ENCODE results near the gene ANO1. TPM values are rescaled to one million over a fixed set of nuclear protein-coding genes. Genes with fewer than 3 reads are reported as not detected.
"Not testable (repeated sequence)": the region's sequence is repeated elsewhere in the genome, so short reads cannot be mapped to it uniquely, and the experiment has no call there.

Gene ANO1
- polyA plus RNA-seq, 3 donors = 12.5 to 14.7 (median 12.7) TPM

DNA sequence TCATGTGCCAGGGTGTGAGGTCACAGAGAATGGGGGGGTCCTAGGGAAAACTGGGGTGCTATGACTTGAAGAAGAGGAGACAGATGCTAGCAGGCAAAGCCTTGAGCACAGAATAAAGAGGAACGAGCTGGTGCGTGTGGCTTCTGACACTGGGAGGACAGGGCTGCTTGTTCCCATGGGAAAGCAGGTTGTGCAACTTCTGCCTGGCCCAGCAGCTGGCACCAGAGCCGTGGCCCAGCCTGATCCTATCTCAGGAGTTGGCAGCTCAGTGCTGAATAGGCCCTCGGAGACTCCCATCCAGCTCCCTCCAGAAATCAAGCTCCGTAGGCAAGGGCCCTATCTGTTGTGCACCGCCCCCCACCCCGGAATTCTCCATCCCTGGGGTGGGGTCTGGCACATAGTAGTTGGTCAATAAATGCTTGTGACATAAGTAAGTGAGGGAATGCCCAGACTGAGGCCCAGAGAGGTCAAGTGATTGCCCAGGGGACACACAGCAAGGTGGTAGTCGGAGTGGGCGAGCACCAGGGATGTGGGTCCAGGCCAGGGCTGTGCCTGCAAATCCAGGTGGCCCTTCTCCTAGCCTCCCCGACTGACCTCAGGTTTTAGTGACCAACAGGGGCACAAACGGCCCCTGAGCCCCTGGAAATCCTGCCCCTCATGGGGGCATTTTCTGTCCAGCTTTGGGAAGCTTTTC is 105.5 kb downstream of the ANO1 start:
- no peak for DNase-seq (ENCODE audit: low read depth in 3 of 3, low spot score in 2 of 3)

DNA sequence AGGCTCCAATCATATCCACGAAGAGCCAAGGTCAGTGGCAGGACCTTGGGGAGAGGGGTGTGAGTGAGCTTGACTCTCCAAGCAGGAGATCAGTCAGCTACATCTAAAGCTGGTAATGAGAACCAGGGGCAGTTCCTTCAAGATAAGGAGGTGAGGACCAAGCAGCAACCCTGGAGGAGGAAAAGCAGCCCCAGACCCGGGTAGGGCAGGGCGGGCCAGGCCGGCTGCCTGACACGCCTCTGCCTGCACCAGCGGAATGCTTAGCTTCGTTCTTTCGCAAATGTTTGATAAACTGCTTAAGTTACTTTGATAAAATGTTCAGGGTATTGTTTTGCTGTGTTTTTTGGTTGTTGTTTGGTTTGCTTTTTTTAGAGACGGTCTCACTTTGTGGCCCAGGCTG is 106.3 kb downstream of the ANO1 start:
- DNase-seq (ENCODE audit: low read depth in 3 of 3, low spot score in 2 of 3) = no peak

DNA sequence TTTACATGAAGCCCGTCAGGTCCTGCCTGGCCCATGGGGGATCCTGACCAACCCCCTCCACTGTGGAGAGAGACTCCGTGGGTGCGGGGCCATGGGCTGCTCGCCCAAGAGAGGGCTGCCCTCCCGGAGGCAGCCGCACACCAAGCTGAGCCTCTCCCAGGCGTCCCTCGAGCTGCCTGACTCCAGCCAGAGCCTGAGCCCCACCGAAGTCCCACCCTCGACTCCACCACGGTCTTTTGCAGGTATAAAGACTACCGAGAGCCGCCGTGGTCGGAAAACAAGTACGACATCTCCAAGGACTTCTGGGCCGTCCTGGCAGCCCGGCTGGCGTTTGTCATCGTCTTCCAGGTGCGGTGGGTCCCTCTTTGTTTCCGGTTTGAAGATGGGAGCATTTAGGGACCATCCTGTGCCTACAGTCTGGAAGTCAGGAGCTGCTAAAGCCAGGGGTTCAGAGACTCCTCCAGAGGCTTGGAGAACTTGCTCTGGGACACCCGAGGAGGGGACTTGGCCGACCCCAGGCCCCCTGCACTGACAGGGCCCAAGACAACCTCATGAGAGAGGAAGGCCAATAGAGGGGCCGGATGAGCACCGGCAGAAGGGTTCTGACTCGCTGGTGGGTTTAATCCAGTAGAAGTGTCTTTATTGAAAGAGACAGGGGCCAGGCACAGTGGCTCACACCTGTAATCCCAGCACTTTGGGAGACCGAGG is 107.4 kb downstream of the ANO1 start:
- no peak for DNase-seq (ENCODE audit: low read depth in 3 of 3, low spot score in 2 of 3)

DNA sequence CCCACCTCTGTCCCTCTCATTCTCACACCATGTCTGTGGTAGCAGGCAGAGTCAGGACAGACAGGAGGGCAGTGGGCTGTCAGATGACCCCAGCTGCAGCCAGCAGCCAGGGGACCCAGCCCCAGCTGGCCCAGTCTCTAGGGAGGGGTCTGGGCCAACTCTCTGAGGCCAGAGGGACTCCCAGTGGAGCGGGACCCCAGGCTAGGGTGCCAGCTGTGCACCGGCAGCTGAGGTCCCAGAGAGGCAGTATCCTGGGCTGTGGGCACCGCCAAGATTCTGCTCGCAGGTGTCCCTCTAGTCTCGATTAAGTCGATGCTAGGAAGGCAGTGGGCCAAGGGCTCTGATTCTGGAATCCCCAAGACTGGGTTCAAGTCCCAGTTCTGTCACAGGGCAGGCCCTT is 108.3 kb downstream of the ANO1 start:
- DNase-seq (ENCODE audit: low read depth in 3 of 3, low spot score in 2 of 3) = no peak

DNA sequence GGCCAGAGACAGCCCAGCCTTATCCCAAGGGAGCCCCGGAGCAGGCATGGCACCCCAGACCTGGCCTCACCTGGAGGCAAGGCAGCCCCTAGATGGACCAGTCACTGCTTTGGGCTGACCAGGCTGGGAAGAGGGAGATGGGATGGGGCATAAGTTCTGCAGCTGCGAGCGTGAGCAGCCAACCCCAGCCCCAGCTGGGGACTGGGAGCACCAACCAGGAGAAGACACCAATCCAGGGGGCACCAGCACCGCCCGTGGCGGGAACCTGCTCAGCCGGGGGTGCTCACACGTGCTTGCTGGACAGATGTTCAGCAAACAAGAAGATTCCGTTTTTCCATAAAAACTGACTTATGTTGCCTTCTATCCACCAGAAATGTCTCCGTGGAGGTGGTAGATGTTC is 108.8 kb downstream of the ANO1 start:
- DNase-seq (ENCODE audit: low read depth in 3 of 3, low spot score in 2 of 3) = no peak

DNA sequence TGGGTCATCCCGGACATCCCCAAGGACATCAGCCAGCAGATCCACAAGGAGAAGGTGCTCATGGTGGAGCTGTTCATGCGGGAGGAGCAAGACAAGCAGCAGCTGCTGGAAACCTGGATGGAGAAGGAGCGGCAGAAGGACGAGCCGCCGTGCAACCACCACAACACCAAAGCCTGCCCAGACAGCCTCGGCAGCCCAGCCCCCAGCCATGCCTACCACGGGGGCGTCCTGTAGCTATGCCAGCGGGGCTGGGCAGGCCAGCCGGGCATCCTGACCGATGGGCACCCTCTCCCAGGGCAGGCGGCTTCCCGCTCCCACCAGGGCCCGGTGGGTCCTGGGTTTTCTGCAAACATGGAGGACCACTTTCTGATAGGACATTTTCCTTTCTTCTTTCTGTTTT is 109.7 kb downstream of the ANO1 start:
- no peak for DNase-seq (ENCODE audit: low read depth in 3 of 3, low spot score in 2 of 3)

DNA sequence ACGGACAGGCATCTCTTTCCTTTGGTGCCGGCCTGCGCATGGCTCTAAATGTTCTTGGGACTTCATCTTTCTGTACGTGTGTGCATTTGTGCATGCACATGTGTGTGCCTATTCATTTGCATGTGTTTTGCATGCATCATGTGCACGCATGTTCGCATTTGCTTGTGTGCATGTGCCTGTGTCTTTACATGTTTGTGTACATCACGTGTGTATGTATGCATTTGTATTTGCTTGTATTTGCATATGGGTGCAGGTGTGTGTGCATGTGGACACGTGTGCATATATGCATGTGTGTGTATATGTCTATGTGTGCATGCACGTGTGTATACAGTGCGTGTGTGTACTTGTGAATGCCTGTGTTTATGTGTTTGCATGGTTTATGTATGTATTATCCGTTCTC is 111.5 kb downstream of the ANO1 start:
- DNase-seq (ENCODE audit: low read depth in 3 of 3, low spot score in 2 of 3) = no peak

DNA sequence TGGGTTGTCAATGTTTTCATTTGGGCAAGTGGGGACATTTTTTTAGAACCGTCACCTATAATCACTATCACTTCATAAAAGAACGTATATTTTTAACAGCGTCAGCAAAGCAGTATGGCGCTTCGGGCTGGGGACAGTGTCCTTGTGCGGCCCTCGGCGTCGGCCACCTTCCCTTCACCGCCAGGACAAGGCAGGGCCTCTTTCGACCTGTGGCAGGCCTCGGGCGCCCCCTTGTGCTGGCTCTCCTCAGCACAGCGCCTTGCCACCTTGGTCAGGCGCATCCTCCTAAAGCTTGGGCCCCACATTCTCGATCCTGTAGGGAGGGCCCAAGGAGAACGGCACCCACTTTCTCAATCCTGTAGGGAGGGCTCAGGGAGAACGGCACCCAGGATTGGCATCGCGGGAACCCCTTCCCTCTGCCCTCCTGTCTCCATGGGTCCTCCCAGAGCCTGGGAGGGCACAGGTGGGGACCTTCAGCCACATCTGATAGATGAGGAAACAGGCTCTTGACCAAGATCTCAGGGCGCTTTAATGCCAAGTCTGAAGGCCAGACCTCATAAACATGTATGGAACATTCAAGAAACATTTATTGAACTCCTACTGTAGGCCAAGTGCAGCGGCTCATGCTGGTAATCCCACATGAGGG is 113.5 kb downstream of the ANO1 start:
- DNase-seq (ENCODE audit: low read depth in 3 of 3, low spot score in 2 of 3) = no peak

DNA sequence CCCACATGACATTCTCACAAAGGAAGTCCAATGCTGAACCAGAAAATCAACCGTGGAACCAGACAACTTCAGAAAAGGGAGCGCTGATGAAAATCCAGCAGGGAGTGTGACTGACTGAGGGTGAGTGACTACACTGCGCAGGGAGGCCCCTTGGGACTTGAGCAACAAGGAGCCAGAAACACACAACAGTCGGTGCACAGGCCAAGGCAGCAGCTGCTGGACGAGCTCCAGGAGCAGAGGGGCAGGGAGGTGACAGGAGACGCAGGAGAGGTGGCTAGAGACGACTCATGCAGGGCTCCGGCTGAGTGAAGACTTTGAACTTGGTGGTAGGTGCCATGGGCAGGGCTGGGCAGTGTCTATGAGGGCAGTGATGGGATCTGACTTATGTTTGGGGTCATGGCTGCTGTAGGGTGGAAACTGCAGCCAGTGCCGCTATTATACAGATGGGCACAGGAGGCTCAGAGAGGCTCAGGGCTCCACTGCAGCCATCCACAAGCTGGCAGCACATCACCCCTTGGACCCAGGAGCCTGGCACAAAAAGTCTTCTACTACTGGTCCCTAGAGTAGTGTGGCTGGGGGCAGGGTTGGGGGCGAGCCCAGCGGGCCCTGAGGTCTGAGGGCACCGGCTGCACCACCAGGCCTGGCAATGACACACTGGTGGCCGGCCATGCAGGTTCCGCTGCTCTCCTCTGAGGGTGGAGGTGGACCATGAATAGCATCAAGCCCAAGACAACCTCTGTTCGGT is 114.7 kb downstream of the ANO1 start:
- no peak for DNase-seq (ENCODE audit: low read depth in 3 of 3, low spot score in 2 of 3)

DNA sequence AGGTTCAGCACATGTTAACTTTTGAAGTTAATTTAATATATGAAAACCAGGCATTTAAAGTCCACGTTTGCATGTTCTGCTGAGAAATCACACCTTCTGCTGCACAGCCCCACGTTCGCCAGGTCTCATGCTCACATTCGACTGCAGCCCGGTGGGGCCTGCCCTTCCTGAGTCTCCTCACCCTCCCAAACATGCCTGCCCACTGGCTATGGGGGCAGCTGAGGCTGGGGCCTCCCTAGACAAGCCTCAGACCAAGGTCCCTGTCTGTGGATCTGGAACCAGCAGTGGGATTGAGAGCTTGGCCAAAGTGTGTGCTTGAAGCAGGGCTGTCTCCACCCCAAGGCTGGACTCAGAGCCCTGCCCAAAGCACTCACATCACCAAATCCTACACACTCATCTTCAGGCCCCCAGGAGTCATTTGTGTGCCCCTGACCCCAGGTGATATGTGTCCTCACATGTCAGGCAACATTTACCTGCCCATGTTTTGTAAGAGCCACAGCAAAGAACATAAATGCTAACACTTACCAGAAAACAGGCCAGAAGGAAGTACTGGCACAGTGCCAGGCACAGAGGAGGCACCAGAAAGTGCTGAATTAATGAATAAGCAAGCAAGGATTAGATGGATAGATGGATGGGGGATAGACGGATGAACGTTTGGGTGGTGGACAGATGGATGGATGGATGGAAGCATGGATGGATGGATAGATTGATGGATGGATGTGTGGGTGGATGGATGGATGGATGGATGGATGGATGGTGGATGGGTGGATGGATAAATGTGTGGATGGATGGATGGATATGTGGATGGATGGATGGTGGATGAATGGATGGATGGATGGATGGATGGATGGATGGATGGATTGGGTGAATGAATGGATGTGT is 115.5 kb downstream of the ANO1 start:
- DNase-seq (ENCODE audit: low read depth in 3 of 3, low spot score in 2 of 3) = no peak

DNA sequence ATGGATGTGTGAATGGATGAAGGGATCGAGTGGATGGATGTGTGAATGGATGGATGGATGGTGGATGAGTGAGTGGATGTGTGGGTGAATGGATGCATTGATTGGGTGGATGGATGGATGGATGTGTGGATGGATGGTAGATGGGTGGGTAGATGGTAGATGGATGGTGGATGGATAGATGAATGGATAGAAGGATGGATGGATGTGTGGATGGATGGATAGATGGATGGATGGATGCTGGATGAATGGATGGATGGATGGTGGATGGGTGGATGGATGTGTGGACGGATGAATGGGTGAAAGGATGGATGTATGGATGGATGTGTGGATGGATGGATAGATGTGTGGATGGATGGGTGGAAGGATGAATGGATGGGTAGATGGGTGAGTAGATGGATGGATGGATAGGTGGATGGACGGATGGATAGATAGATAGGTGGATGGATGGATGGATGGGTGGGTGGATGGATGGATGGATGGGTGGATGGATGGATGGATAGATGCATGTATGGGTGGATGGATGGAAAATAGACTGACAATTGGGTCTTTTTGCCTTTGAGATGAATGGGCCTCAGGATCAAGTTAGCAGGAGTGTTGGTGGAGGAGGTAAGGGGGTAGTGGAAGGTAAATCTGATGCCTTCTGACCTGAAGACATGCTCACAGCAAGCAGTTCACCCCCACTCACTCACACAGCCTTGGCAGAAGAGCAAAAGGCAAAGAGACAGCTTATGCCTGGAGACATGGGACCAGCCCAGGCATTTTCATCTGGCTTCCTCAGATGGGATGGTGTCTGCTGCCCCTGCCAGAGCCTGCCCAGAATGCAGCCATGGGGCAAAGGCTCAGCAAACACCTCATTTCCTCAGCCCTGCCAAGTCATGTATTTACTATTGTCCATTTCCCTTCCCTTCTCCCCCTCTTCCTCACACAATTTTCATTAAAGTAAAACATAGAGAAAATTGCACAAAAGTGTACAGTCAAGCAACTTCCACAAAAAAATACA is 117.0 kb downstream of the ANO1 start:
- no peak for DNase-seq (ENCODE audit: low read depth in 3 of 3, low spot score in 2 of 3)

DNA sequence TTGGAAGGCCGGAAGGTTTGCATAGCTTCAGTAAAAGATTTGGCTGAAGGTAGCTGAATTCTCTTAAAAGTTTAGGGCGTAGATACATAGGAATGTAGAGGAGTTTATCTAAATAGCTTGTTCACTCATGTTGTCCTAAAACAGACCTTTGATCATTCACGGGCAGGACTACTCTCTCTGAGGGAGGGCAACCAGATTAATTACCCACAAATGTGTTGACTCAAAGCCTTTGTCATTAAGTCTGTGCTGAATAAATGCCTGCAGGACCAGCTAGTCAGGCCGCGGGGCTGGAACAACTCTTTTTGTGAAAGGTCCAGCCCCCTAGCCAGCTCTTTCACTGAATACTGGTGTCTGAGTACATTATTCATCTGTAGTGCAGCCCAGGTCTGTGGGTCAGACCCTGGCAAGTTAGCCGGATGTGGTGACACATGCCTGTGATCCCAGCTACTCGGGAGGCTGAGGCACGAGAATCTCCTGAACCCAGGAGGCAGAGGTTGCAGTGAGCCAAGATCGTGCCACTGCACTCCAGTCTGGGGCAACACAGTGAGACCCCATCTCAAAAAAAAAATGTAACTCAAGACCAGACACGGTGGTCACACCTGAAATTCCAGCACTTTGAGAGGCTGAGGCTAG is 122.2 kb downstream of the ANO1 start:
- no peak for DNase-seq (ENCODE audit: low read depth in 3 of 3, low spot score in 2 of 3)

DNA sequence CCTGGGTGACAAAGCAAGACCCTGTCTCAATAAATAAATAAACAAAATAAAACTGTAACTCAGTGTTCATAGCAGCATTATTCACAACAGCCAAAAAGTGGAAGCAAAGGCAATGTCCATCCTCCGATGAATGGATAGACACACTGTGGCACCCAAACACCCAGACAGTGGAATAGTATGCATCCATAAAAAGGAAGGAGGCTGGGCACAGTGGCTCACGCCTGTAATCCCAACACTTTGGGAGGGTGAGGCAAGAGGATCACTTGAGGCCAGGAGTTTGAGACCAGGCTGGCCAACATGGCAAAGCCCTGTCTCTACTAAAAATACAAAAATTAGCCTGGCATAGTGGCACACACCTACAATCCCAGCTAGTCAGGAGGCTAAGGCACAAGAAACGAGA is 122.9 kb downstream of the ANO1 start:
- DNase-seq (ENCODE audit: low read depth in 3 of 3, low spot score in 2 of 3) = not testable (repeated sequence)

DNA sequence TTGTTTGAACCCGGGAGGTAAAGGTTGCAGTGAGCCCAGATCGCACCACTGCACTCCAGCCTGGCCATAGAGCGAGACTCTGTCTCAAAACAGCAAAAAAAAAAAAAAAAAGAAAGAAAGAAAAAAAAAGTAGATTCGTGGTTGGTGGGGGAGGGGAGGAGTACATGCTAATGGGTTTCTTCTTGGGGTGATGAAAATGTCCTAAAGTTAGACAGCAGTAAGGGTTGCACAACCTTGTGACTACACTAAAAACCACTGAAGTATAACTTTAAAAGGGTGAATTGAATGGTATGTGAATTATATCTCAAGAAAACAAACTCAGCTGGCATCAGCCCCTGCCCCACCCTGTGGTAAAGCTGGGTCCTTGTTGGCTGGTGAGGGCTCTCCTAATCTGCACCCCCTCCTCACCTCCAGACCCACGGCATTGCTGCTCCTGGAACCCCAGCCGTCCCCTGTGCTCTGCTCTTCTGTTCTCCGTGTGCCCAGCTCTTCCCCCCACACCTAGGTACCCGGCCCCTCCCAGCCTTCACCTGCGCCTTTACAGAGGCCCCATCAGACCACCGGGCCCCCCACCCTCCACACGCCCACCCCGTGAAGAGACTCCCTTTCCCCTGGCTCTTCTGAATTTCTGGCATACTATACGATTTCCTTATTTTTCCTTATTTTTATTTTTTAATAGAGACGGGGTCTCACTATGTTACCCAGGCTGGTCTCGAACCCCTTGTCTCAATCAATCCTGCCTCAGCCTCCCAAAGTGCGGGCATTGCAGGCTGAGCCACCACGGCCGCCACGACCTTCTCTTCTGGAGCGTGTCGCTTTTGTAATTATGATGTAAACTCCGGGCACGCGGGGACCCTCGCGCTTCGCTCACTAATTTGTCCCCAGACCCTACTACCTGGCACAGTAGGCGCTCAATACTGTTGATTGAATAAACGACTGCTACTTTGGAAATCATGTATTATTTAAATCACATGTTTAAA is 124.1 kb downstream of the ANO1 start:
- DNase-seq (ENCODE audit: low read depth in 3 of 3, low spot score in 2 of 3) = no peak

DNA sequence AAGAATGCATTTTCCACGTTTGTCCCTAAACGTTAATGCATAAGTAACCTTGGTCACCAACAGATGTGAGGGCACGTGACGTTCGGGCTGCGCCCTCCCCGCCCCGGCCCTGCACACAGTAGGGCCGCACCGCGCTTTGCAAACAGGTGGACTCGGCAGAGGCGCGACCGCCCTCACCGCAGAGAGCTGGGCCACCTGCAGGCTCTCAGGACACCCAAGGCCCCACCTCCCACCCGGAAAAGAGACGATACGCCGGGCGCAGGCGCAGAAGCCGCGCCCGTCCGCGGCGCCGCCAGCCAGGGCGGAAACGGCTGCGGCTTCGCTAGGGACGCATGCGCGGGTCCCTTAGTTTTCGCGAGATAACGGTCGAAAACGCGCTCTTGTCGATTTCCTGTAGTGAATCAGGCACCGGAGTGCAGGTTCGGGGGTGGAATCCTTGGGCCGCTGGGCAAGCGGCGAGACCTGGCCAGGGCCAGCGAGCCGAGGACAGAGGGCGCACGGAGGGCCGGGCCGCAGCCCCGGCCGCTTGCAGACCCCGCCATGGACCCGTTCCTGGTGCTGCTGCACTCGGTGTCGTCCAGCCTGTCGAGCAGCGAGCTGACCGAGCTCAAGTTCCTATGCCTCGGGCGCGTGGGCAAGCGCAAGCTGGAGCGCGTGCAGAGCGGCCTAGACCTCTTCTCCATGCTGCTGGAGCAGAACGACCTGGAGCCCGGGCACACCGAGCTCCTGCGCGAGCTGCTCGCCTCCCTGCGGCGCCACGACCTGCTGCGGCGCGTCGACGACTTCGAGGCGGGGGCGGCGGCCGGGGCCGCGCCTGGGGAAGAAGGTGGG is 125.0 kb downstream of the ANO1 start, which contains the start of gene FADD:
Gene FADD (plus strand): TSS at position 377 of the 831 bp plus-strand sequence. CDS start 164 bp downstream, at position 541.
- DNase-seq (ENCODE audit: low read depth in 3 of 3, low spot score in 2 of 3) = peak; percentile 84 to 89 (median 87)

DNA sequence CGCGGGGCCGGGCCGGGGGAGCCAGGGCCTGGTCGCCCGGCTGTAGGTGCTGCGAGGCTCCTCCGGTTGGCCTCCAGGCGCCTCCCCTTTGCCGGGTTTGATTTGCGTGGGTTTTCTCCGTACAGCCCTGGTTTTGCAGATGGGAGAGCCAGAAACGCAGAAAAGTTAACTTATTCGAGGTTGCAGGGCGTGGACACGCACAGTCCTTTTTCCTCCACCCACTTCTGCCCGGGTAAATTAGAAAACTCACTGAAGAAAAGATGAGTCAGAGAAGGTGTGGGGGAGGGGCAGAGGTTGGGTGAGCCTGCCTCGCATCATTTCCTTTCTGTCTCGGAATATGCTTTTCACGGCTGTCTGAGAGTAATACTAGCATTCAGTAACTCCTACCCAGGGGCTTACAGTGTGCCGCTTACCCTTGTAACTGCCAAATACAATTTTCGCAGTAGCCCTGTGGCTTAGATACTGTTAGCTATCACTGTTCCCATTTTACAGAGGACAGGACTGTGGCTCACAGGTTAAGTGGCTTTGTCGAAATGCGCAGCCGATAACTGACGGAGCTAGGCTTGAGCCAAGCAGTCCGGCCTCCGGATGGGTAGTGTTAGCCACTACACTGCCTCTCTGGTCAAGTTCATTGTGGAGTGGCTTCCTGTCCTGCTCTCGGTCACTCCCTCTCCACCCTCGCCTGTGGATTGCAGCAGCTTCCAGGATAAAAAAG is 125.8 kb downstream of the ANO1 start:
- DNase-seq (ENCODE audit: low read depth in 3 of 3, low spot score in 2 of 3) = peak in 1 of 3 donors; percentile 21

All from right renal cortex interstitium (tissue), 3 donors.